IPS-18c (cell line): ENCODE results near the gene PON1.

Experiments
- H3K4me3 ChIP-seq: 2 replicates; pipeline ENCODE4 v1.7.0; 2013; ENCODE audit warnings: low read depth, mild to moderate bottlenecking, low read length, moderate library complexity; ENCODE audit not compliant: insufficient read depth
- H3K9me3 ChIP-seq: one replicate; pipeline ENCODE4 v1.6.1; 2013; ENCODE audit warnings: mild to moderate bottlenecking, low read length, moderate library complexity; ENCODE audit not compliant: control insufficient read depth, insufficient read depth

Gene PON1

DNA sequence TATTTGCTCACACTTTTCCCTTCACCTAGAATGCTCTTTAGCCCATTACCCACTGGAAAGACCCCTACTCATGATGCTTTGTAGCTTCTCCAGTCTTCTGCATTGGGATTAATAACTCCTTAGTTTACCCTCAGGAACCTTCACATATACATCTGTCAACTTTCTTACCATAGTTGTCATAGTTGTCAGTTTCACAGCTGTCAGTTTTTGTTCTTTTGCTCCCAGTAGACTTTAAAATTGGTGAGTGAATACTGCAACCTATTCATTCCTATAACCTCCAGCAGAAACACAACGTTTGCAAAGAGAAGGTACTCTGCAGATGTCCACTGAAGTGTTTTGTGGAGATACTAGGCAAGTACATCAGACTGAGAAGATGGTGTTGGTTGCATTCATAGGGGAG, 2.6 kb downstream of the PON1 start:
- H3K9me3 ChIP-seq, result peaks cover 3% of the 10 kb centered on the region
- H3K4me3 ChIP-seq, result no peak overlapping the region

GRCh38 chr7:95320651-95321050, 3.7 kb downstream of the PON1 start:
- Histone ChIP-seq H3K4me3 (no peak overlapping the region), H3K9me3 (peaks cover 3% of the 10 kb centered on the region)

GRCh38 chr7:95319570-95319969, 4.8 kb downstream of the PON1 start:
- H3K9me3 ChIP-seq, result peaks cover 3% of the 10 kb centered on the region

GRCh38 chr7:95318501-95319100, 5.7 kb downstream of the PON1 start:
- no peak overlapping the region for H3K4me3 ChIP-seq
- H3K9me3 ChIP-seq, result no peaks in the 10 kb centered on the region

More at GRCh38 chr7:95319570-95319969, 4.8 kb downstream of the PON1 start:
- no peak overlapping the region for H3K4me3 ChIP-seq

DNA sequence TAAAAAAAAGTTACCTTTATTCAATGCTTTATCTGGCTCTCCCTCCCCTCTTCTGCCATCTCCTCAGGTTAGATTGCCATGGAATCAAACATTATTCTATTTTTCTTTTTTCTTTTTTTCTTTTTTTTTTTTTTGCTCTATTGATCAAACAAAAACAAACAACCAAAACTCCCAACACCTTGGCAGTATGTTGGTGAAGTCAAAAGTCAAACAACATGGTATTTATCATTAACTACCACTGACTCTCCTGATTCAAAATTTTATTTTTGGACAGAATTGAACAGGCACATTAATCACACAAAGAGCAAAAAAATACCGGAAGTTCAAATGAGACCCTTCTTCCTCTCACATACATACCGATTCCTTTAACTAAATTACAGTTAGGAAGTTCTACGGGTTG, 6.4 kb downstream of the PON1 start:
- no peak overlapping the region for H3K4me3 ChIP-seq

DNA sequence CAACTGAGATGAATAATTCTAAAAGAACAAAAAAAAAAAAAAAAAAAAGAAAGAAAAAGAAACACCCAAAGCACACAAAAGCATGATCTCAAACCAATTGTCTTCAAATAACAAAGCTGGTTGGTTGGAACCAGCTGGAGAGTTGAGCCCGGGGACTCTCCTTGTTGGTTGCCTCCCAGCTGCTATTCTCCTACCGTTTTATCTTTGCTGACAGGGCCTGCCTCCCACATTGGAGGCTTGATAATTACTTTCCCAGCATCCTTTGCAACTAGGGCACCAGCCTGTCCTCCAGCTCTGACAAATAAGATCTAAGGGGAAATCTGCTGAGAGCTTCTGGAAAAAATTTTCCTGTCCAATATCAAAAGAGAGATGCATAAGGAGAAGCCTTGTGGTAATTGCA, 6.8 kb downstream of the PON1 start:
- Histone ChIP-seq H3K4me3 (no peak overlapping the region), H3K9me3 (no peaks in the 10 kb centered on the region)

More for the DNA sequence above, 6.4 kb downstream of the PON1 start:
- H3K9me3 ChIP-seq, result no peaks in the 10 kb centered on the region

DNA sequence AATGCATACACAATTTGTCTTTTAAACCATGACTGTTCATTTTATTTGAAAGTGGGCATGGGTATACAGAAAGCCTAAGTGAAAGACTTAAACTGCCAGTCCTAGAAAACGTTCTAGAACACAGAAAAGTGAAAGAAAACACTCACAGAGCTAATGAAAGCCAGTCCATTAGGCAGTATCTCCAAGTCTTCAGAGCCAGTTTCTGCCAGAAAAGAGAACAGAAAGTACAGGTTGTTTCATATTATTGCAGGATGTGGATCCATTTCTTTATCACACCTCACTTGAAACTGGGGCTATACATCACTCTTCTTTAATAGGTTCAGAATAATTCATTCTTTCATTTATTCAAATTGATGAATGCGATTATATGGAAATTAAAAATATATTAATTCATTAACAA, 7.7 kb downstream of the PON1 start:
- Histone ChIP-seq H3K9me3 (no peaks in the 10 kb centered on the region), H3K4me3 (no peak overlapping the region)

DNA sequence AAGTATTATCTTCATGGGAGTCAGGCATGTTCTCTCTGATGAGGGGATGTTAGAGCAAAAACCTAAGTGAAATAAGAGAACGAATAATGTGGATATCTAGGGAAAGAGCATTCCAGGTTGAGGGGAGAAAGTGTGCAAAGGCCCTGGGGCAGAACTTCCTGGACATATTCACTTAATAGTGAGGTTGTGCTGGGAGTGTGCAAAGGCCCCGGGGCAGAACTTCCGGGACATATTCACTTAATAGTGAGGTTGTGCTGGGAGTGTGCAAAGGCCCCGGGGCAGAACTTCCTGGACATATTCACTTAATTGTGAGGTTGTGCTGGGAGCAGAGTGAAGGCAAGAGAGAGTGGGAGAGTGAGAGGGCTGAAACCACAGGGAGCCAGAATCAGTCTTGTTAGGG, 11.8 kb downstream of the PON1 start:
- H3K4me3 ChIP-seq, result no peak overlapping the region
- no peaks in the 10 kb centered on the region for H3K9me3 ChIP-seq

DNA sequence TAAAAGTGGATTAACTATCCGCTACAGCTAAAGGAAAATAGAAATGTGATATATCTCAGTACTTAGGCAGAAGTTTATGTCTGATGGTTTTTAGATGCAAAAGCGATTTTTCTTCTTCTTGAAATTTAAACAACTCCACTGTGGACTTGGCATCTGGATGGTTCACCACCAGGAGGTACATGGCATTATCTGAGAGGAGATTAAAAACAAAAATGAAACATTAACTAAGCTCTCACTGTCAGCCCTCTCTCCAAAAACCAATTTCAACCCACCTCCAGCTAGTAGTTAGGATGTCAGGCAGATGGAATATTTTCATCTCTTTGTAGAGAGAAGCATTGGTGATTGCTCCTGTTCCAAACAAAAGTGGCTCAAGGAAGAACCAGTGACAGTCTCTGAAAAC, 12.9 kb downstream of the PON1 start:
- no peaks in the 10 kb centered on the region for H3K9me3 ChIP-seq
- H3K4me3 ChIP-seq, result no peak overlapping the region

DNA sequence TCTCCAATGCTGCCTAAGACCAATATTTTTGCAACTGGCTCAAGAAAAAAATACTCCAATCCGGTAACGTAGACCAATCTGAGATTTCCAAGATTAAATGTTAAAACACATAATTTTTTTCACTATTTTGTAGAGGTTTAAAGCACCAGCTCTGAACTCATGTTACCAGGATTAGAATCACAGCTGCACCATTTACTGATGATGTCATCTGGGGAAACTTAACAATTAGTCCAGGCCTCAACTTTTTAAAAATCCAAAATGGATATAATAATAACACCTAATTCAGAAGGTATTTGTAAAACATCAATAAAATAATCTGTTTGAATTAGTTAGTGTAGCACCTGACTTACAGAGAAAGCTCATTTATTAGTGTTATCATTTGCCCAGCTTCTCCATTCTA, 14.4 kb downstream of the PON1 start:
- H3K4me3 ChIP-seq, result no peak overlapping the region
- H3K9me3 ChIP-seq, result no peaks in the 10 kb centered on the region

GRCh38 chr7:95304990-95305389, 19.3 kb downstream of the PON1 start:
- Histone ChIP-seq H3K4me3 (no peak overlapping the region), H3K9me3 (no peaks in the 10 kb centered on the region)

- H3K4me3 ChIP-seq, result no peak overlapping the region
- no peaks in the 10 kb centered on the region for H3K9me3 ChIP-seq
These were observed 21.1 kb downstream of the PON1 start for GRCh38 chr7:95303013-95303905.

GRCh38 chr7:95298091-95298490, 26.2 kb downstream of the PON1 start:
- Histone ChIP-seq H3K9me3 (no peaks in the 10 kb centered on the region), H3K4me3 (no peak overlapping the region)

DNA sequence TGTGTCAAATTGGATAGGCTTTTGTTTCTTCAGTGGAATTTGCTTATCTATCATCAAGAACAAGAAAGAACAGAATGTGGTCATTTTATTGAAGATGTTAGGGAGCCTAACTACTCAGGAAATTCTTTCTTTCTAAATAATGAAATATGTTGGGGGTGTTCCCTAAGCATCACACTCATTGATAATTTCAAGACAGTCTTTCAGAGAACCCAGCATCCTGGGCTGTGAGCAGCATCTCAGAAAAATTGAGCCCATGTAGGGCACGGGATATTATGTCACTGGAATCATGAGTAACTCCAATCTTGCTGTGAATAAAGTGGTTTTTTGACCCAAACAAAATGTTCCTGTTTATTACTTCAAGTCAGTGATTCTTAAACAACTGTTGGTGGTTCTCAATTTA, 27.3 kb downstream of the PON1 start:
- Histone ChIP-seq H3K9me3 (no peaks in the 10 kb centered on the region), H3K4me3 (no peak overlapping the region)

DNA sequence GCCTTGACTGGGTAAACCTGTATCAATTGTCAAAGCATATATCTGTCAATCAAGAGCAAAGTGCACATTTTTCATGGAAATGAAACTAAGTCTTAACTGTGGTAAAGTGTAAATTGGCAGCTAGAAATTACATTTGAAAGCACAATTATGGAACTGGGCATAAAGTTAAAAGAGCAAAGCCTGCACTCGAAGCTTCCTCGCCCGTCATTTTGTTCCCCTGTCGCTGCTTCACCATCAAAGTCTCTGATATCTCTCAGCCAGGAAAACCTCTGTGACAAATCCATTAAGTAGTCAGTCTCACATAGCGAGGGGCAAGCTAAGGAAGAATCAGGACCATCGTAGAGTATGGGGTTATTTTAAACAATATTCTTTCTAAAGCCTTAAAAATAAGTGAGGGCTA, 27.9 kb downstream of the PON1 start:
- H3K9me3 ChIP-seq, result no peaks in the 10 kb centered on the region

GRCh38 chr7:95295397-95295796, 28.9 kb downstream of the PON1 start:
- H3K9me3 ChIP-seq, result no peaks in the 10 kb centered on the region
- no peak overlapping the region for H3K4me3 ChIP-seq

More for the DNA sequence above, 27.9 kb downstream of the PON1 start:
- no peak overlapping the region for H3K4me3 ChIP-seq

GRCh38 chr7:95290166-95290830, 34.0 kb downstream of the PON1 start:
- Histone ChIP-seq H3K9me3 (no peaks in the 10 kb centered on the region), H3K4me3 (no peak overlapping the region)

- Histone ChIP-seq H3K4me3 (no peak overlapping the region), H3K9me3 (no peaks in the 10 kb centered on the region)
These were observed 38.2 kb downstream of the PON1 start for GRCh38 chr7:95286096-95286495.
